DOHH2 (cell line): ENCODE measurements around the gene EFCAB3.
"Not testable (repeated sequence)": the region's sequence is repeated elsewhere in the genome, so short reads cannot be mapped to it uniquely, and the experiment has no call there.

Experiments
- CTCF ChIP-seq: fragments of 200-600 bp; sonication (generic); IDR thresholded peaks from one replicate; pipeline ENCODE4 v1.5.1; 2014; ENCODE audit warnings: antibody characterized with exemption, mild to moderate bottlenecking, low read depth, low read length; ENCODE audit not compliant: poor library complexity, severe bottlenecking
- EZH2phosphoT487 ChIP-seq: fragments of 200-600 bp; sonication (generic); IDR thresholded peaks from 2 replicates; pipeline ENCODE4 v1.6.1; 2017; ENCODE audit warnings: borderline replicate concordance, mild to moderate bottlenecking, antibody characterized with exemption, low read length, moderate library complexity, mixed read lengths

- TF ChIP-seq CTCF, EZH2phosphoT487: not testable (repeated sequence)
Observed at GRCh38 chr17:62435251-62435650, 54.9 kb downstream of the EFCAB3 start.
